HEK293T (cell line): ENCODE results near the gene CELF5.

ENCODE experiments used
- ARNT ChIP-seq: fragments of 450-650 bp; IDR thresholded peaks from 2 replicates; pipeline ENCODE4 v1.6.1; 2017; ENCODE audit warnings: mild to moderate bottlenecking
- CTBP1 ChIP-seq: fragments of 450-650 bp; IDR thresholded peaks from 2 replicates; pipeline ENCODE4 v1.6.1; 2016; ENCODE audit warnings: borderline replicate concordance
- FOXA1 ChIP-seq: fragments of 450-650 bp; IDR thresholded peaks from 2 replicates; pipeline ENCODE4 v1.6.1; 2016; ENCODE audit warnings: mild to moderate bottlenecking
- FOXK2 ChIP-seq: fragments of 450-650 bp; IDR thresholded peaks from 2 replicates; pipeline ENCODE4 v1.6.1; 2016; ENCODE audit warnings: mild to moderate bottlenecking
- FOXM1 ChIP-seq: fragments of 450-650 bp; IDR thresholded peaks from 2 replicates; pipeline ENCODE4 v1.6.1; 2017; ENCODE audit warnings: mild to moderate bottlenecking, borderline replicate concordance
- HDGF ChIP-seq: fragments of 450-650 bp; IDR thresholded peaks from 2 replicates; pipeline ENCODE4 v1.6.1; 2017; ENCODE audit warnings: antibody characterized with exemption, borderline replicate concordance
- L3MBTL2 ChIP-seq: fragments of 450-650 bp; conservative IDR thresholded peaks from 2 replicates; pipeline ENCODE4 v1.6.1; 2016; ENCODE audit warnings: mild to moderate bottlenecking
- SP1 ChIP-seq: fragments of 450-650 bp; IDR thresholded peaks from 2 replicates; pipeline ENCODE4 v1.6.1; 2017
- SUZ12 ChIP-seq: fragments of 450-650 bp; IDR thresholded peaks from 2 replicates; pipeline ENCODE4 v1.6.1; 2016; ENCODE audit warnings: mild to moderate bottlenecking
- TARDBP ChIP-seq: fragments of 450-650 bp; IDR thresholded peaks from 2 replicates; pipeline ENCODE4 v1.6.1; 2016

- TF ChIP-seq SUZ12, result no peak
- TF ChIP-seq ARNT, result no peak
- TF ChIP-seq L3MBTL2, result no peak
- no peak for TF ChIP-seq TARDBP
- TF ChIP-seq FOXA1, result no peak
- TF ChIP-seq FOXK2, result no peak
- TF ChIP-seq FOXM1, result no peak
- TF ChIP-seq SP1, result no peak
- no peak for TF ChIP-seq CTBP1
- no peak for TF ChIP-seq HDGF
Measured at GRCh38 chr19:3269916-3270671, 45.6 kb downstream of the CELF5 start.
